NCI-H524 (cell line): ENCODE measurements around the gene CASP5.
"Not testable (repeated sequence)": the region's sequence is repeated elsewhere in the genome, so short reads cannot be mapped to it uniquely, and the experiment has no call there.

Experiments
- DNase-seq, 2 experiments: peaks; one replicate each; lab custom pipeline; 2025; lab: John Stamatoyannopoulos, UW

CASP5 gene

GRCh38 chr11:105023003-105023402 lies at the start of gene CASP5:
CASP5 (minus strand) TSS chr11:105023168; CDS start chr11:105023136, 32 bp downstream.
- no peak for DNase-seq

GRCh38 chr11:105072080-105072479 lies 49.1 kb upstream of the CASP5 start:
- DNase-seq, result not testable (repeated sequence)

GRCh38 chr11:105071089-105071732 lies 48.2 kb upstream of the CASP5 start:
- DNase-seq, result no peak

- no peak for DNase-seq
Observed at GRCh38 chr11:105070306-105070705, 47.3 kb upstream of the CASP5 start.

GRCh38 chr11:105069749-105070148 lies 46.8 kb upstream of the CASP5 start:
- DNase-seq, result not testable (repeated sequence)

GRCh38 chr11:105063245-105063941 lies 40.4 kb upstream of the CASP5 start:
- not testable (repeated sequence) for DNase-seq

GRCh38 chr11:105057432-105057831 lies 34.5 kb upstream of the CASP5 start:
- DNase-seq, result no peak

- DNase-seq, result no peak
Observed at GRCh38 chr11:105056446-105056845, 33.5 kb upstream of the CASP5 start.

- DNase-seq, result no peak
Observed at GRCh38 chr11:105054723-105055493, 31.9 kb upstream of the CASP5 start.

GRCh38 chr11:105052487-105052886 lies 29.5 kb upstream of the CASP5 start:
- DNase-seq, result no peak

- no peak for DNase-seq
Observed at GRCh38 chr11:105051559-105051958, 28.6 kb upstream of the CASP5 start.

GRCh38 chr11:105049481-105049880 lies 26.5 kb upstream of the CASP5 start:
- DNase-seq, result no peak

GRCh38 chr11:105046898-105047579 lies 24.1 kb upstream of the CASP5 start:
- DNase-seq, result no peak

- DNase-seq, result no peak
Observed at GRCh38 chr11:105045676-105046296, 22.8 kb upstream of the CASP5 start.

- DNase-seq, result not testable (repeated sequence)
Observed at GRCh38 chr11:105044557-105045524, 21.9 kb upstream of the CASP5 start, which contains the start of gene CARD16. CARD16 (minus strand) TSS chr11:105045335; CDS start chr11:105045297, 38 bp downstream.

- DNase-seq, result no peak
Observed at GRCh38 chr11:105042178-105042577, 19.2 kb upstream of the CASP5 start.

GRCh38 chr11:105040703-105041102 lies 17.7 kb upstream of the CASP5 start:
- DNase-seq, result no peak

- DNase-seq, result no peak
Observed at GRCh38 chr11:105034813-105035620, 12.0 kb upstream of the CASP5 start, which contains the start of gene CASP1. CASP1 (minus strand) TSS chr11:105035144; CDS start chr11:105035113, 31 bp downstream.

GRCh38 chr11:105034388-105034787 lies 11.4 kb upstream of the CASP5 start:
- not testable (repeated sequence) for DNase-seq
